ENCODE measurements around the gene GSC. TPM values are rescaled to one million over a fixed set of nuclear protein-coding genes. Genes with fewer than 3 reads are reported as not detected.
"Not testable (repeated sequence)": the region's sequence is repeated elsewhere in the genome, so short reads cannot be mapped to it uniquely, and the experiment has no call there.

Gene GSC
- not detected for polyA plus RNA-seq (ENCODE audit: insufficient read length in 4 of 4)

GRCh38 chr14:94769391-94770250 lies at the start of gene GSC:
Gene GSC, minus strand, starts transcription at chr14:94770113. Its CDS starts 98 bp downstream, at chr14:94770015.
- no peak for DNase-seq (ENCODE audit: low read depth in 4 of 4, low spot score in 2 of 4)

GRCh38 chr14:94819531-94819930 lies 49.6 kb upstream of the GSC start:
- no peak for DNase-seq (ENCODE audit: low read depth in 4 of 4, low spot score in 2 of 4)

- DNase-seq (ENCODE audit: low read depth in 4 of 4, low spot score in 2 of 4): no peak
Observed at GRCh38 chr14:94816113-94816512, 46.2 kb upstream of the GSC start.

- DNase-seq (ENCODE audit: low read depth in 4 of 4, low spot score in 2 of 4): no peak
Observed at GRCh38 chr14:94805680-94806288, 35.9 kb upstream of the GSC start.

GRCh38 chr14:94801225-94801624 lies 31.3 kb upstream of the GSC start:
- no peak for DNase-seq (ENCODE audit: low read depth in 4 of 4, low spot score in 2 of 4)

GRCh38 chr14:94800764-94801163 lies 30.9 kb upstream of the GSC start:
- not testable (repeated sequence) for DNase-seq (ENCODE audit: low read depth in 4 of 4, low spot score in 2 of 4)

- DNase-seq (ENCODE audit: low read depth in 4 of 4, low spot score in 2 of 4): no peak
Observed at GRCh38 chr14:94797887-94798286, 28.0 kb upstream of the GSC start.

GRCh38 chr14:94796278-94796677 lies 26.4 kb upstream of the GSC start:
- no peak for DNase-seq (ENCODE audit: low read depth in 4 of 4, low spot score in 2 of 4)

- no peak for DNase-seq (ENCODE audit: low read depth in 4 of 4, low spot score in 2 of 4)
Observed at GRCh38 chr14:94795372-94795771, 25.5 kb upstream of the GSC start.

- DNase-seq (ENCODE audit: low read depth in 4 of 4, low spot score in 2 of 4): no peak
Observed at GRCh38 chr14:94793901-94794300, 24.0 kb upstream of the GSC start.

GRCh38 chr14:94787655-94788054 lies 17.7 kb upstream of the GSC start:
- no peak for DNase-seq (ENCODE audit: low read depth in 4 of 4, low spot score in 2 of 4)

- no peak for DNase-seq (ENCODE audit: low read depth in 4 of 4, low spot score in 2 of 4)
Observed at GRCh38 chr14:94787092-94787491, 17.2 kb upstream of the GSC start.

GRCh38 chr14:94780536-94781399 lies 10.9 kb upstream of the GSC start:
- DNase-seq (ENCODE audit: low read depth in 4 of 4, low spot score in 2 of 4): no peak

- DNase-seq (ENCODE audit: low read depth in 4 of 4, low spot score in 2 of 4): no peak
Observed at GRCh38 chr14:94779713-94780112, 9.8 kb upstream of the GSC start.

GRCh38 chr14:94775871-94776210 lies 5.9 kb upstream of the GSC start:
- DNase-seq (ENCODE audit: low read depth in 4 of 4, low spot score in 2 of 4): no peak

- DNase-seq (ENCODE audit: low read depth in 4 of 4, low spot score in 2 of 4): no peak
Observed at GRCh38 chr14:94775091-94775870, 5.4 kb upstream of the GSC start.

GRCh38 chr14:94774344-94775090 lies 4.6 kb upstream of the GSC start:
- DNase-seq (ENCODE audit: low read depth in 4 of 4, low spot score in 2 of 4): no peak

- DNase-seq (ENCODE audit: low read depth in 4 of 4, low spot score in 2 of 4): no peak
Observed at GRCh38 chr14:94773655-94774343, 3.9 kb upstream of the GSC start.

- no peak for DNase-seq (ENCODE audit: low read depth in 4 of 4, low spot score in 2 of 4)
Observed at GRCh38 chr14:94773061-94773648, 3.2 kb upstream of the GSC start.

Data from left renal cortex interstitium (tissue), 4 donors.